Measurements from ENCODE around the gene COL18A1.

COL18A1 gene

DNA sequence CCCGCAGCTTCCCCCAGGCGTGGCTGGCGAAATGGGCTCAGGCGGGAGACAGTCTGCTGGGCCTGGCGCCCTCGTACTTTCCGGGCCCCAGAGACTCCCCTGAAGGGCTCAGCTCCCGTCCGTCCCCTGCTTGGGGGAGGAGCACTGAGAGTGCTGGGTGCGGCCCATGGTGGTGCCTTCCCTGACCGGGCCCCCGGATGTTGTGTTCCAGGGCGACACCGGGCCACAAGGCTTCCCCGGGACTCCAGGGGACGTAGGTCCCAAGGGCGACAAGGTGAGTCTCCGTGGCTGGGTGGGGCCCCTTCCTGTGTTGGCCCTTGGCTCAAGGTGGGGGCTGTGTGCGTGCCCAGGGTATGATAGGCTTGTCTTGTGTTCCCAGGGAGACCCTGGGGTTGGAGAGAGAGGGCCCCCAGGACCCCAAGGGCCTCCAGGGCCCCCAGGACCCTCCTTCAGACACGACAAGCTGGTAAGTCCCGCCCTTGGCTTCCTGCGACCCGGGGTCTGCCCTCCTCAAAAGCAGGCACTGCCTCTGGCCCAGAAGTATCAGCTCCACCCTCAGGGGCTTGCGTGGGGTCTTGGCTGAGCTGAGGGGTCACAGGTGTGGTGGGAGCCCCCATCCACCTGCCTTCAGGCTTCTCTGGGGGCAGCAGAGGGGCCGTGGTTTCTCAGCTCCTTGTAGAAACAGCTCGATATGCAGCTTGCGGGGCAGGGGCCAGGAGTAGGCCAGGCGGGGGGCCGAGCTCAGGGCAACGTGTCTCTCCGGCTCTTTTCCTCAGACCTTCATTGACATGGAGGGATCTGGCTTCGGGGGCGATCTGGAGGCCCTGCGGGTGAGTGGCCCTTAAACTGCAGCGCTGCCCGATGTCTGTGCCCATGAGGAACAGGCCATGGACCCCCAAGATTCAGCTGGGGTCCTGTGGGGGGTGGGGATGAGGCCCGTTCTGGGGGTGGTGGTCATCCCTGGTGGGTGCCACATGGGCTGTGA lies 75.0 kb downstream of the COL18A1 start:
- TF ChIP-seq, protein P1, sequence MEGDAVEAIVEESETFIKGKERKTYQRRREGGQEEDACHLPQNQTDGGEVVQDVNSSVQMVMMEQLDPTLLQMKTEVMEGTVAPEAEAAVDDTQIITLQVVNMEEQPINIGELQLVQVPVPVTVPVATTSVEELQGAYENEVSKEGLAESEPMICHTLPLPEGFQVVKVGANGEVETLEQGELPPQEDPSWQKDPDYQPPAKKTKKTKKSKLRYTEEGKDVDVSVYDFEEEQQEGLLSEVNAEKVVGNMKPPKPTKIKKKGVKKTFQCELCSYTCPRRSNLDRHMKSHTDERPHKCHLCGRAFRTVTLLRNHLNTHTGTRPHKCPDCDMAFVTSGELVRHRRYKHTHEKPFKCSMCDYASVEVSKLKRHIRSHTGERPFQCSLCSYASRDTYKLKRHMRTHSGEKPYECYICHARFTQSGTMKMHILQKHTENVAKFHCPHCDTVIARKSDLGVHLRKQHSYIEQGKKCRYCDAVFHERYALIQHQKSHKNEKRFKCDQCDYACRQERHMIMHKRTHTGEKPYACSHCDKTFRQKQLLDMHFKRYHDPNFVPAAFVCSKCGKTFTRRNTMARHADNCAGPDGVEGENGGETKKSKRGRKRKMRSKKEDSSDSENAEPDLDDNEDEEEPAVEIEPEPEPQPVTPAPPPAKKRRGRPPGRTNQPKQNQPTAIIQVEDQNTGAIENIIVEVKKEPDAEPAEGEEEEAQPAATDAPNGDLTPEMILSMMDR (conservative IDR thresholded peaks at IDR 0.05; ENCODE audit: low read length), result no peak
- TF ChIP-seq EZH2phosphoT487 (IDR thresholded peaks at IDR 0.05; ENCODE audit: borderline replicate concordance), result no peak
- H3K4me3 ChIP-seq (ENCODE audit: low read length, poor library complexity, severe bottlenecking), result no peak overlapping the region
- H3K36me3 ChIP-seq (ENCODE audit: insufficient read depth, low read length), result no peaks in the 10 kb centered on the region
- no peak overlapping the region for H3K9ac ChIP-seq (ENCODE audit: low read depth, low read length, poor library complexity, severe bottlenecking)
- no peaks in the 10 kb centered on the region for H4K20me1 ChIP-seq (ENCODE audit: insufficient read depth, low read length, poor library complexity, severe bottlenecking)
- no peaks in the 10 kb centered on the region for H3K79me2 ChIP-seq (ENCODE audit: insufficient read depth, low read length)
- no peak overlapping the region for H2AFZ ChIP-seq (ENCODE audit: low read length)
- H3F3A ChIP-seq (ENCODE audit: low read depth), result no peaks in the 10 kb centered on the region
- H3K9me2 ChIP-seq (replicated peaks; ENCODE audit: low read depth, low read length), result no peaks in the 10 kb centered on the region
- peaks cover 9% of the 10 kb centered on the region for H3K4me1 ChIP-seq (ENCODE audit: insufficient read depth, low read length, poor library complexity, severe bottlenecking)
- H3K4me2 ChIP-seq (ENCODE audit: low read depth, low read length, poor library complexity, severe bottlenecking), result no peak overlapping the region
- H3K27me3 ChIP-seq (ENCODE audit: insufficient read depth, low read length, poor library complexity, severe bottlenecking), result no peaks in the 10 kb centered on the region
- no peaks in the 10 kb centered on the region for H3K9me3 ChIP-seq (ENCODE audit: insufficient read depth, low read depth, low read length)

DNA sequence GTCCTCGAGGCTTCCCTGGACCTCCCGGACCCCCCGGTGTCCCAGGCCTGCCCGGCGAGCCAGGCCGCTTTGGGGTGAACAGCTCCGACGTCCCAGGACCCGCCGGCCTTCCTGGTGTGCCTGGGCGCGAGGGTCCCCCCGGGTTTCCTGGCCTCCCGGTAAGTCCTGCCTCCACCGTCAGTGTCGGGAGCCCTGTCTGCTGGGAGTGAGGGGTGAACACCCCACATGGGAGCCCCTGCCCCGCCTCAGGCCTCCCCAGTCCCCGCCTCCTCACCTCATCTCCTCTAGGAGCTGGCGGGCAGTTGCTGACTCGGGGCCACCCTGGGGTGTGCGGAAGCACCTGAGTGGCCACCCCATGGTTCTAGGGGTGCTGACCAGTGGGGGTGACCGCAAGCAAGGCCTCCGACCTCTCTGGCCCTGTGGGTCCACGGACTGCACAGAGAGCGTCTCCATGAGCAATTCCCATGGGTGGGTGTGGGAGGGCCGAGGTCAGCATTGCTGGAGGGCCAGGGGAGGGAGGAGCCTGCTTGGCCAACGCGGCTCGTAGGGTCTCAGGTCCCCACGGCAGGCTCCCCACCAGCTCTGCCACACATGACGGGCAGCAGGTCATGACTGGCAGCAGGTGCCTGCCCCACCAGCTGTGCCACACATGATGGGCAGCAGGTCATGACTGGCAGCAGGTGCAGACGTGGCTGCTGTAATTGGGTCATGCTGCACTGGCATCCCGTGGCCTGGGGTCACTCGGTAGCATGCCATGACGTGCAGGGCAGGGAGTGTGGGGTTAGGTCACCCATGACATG lies 75.9 kb downstream of the COL18A1 start:
- Histone ChIP-seq H3K4me3 (ENCODE audit: low read length, poor library complexity, severe bottlenecking) (no peak overlapping the region), H4K20me1 (ENCODE audit: insufficient read depth, low read length, poor library complexity, severe bottlenecking) (no peaks in the 10 kb centered on the region), H3K79me2 (ENCODE audit: insufficient read depth, low read length) (no peaks in the 10 kb centered on the region), H2AFZ (ENCODE audit: low read length) (no peak overlapping the region), H3K4me1 (ENCODE audit: insufficient read depth, low read length, poor library complexity, severe bottlenecking) (peaks cover 9% of the 10 kb centered on the region), H3K9me2 (replicated peaks; ENCODE audit: low read depth, low read length) (no peaks in the 10 kb centered on the region), H3K9ac (ENCODE audit: low read depth, low read length, poor library complexity, severe bottlenecking) (no peak overlapping the region), H3K36me3 (ENCODE audit: insufficient read depth, low read length) (no peaks in the 10 kb centered on the region), H3F3A (ENCODE audit: low read depth) (no peaks in the 10 kb centered on the region), H3K4me2 (ENCODE audit: low read depth, low read length, poor library complexity, severe bottlenecking) (no peak overlapping the region), H3K9me3 (ENCODE audit: insufficient read depth, low read depth, low read length) (no peaks in the 10 kb centered on the region), H3K27me3 (ENCODE audit: insufficient read depth, low read length, poor library complexity, severe bottlenecking) (no peaks in the 10 kb centered on the region)
- TF ChIP-seq, protein P1 (conservative IDR thresholded peaks at IDR 0.05; ENCODE audit: low read length), result no peak
- TF ChIP-seq EZH2phosphoT487 (IDR thresholded peaks at IDR 0.05; ENCODE audit: borderline replicate concordance), result no peak

DNA sequence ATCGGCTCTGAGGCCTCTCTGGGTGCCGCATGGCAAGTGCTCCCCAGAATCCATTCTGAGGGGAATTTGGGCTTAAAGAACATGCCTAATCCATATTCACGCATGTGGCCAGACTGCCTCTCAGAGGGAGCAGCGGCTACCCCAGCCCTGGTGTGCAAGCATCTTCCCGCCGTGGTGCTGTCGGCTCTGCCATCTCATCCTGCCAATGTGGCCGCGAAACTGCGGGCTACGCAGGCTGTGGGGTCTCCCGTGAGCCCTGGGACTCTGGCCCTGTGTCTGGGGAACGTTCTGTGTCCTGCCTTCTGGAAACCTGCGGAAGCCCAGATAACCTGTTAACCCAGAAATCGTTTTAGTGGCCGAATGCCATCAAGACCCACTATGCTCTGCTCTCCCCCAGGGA lies 76.6 kb downstream of the COL18A1 start:
- TF ChIP-seq, protein P1 (conservative IDR thresholded peaks at IDR 0.05; ENCODE audit: low read length), result no peak
- no peak for TF ChIP-seq EZH2phosphoT487 (IDR thresholded peaks at IDR 0.05; ENCODE audit: borderline replicate concordance)
- Histone ChIP-seq H3K4me2 (ENCODE audit: low read depth, low read length, poor library complexity, severe bottlenecking) (no peak overlapping the region), H3K27me3 (ENCODE audit: insufficient read depth, low read length, poor library complexity, severe bottlenecking) (no peaks in the 10 kb centered on the region), H2AFZ (ENCODE audit: low read length) (no peak overlapping the region), H3F3A (ENCODE audit: low read depth) (no peaks in the 10 kb centered on the region), H3K9me3 (ENCODE audit: insufficient read depth, low read depth, low read length) (no peaks in the 10 kb centered on the region), H3K79me2 (ENCODE audit: insufficient read depth, low read length) (no peaks in the 10 kb centered on the region), H3K4me3 (ENCODE audit: low read length, poor library complexity, severe bottlenecking) (no peak overlapping the region), H3K9ac (ENCODE audit: low read depth, low read length, poor library complexity, severe bottlenecking) (no peak overlapping the region), H3K36me3 (ENCODE audit: insufficient read depth, low read length) (no peaks in the 10 kb centered on the region), H3K9me2 (replicated peaks; ENCODE audit: low read depth, low read length) (no peaks in the 10 kb centered on the region), H3K4me1 (ENCODE audit: insufficient read depth, low read length, poor library complexity, severe bottlenecking) (peaks cover 9% of the 10 kb centered on the region), H4K20me1 (ENCODE audit: insufficient read depth, low read length, poor library complexity, severe bottlenecking) (no peaks in the 10 kb centered on the region)

Measured in Loucy (cell line).